Renal pelvis (tissue), 4 donors: ENCODE data around the gene DPH1. TPM values are rescaled to one million over a fixed set of nuclear protein-coding genes. Genes with fewer than 3 reads are reported as not detected.

Experiments
- DNase-seq: peaks from one replicate; pipeline ENCODE4 v3.0.0-alpha.2; 2013
- polyA plus RNA-seq, 3 donors: library from polyadenylated mRNA; unstranded; fragments of 120-200 nt; gene quantifications; one replicate each; pipeline ENCODE4 v1.2.1, GENCODE V29; 2013; ENCODE audit not compliant: insufficient read length in 3 of 3

Gene DPH1
- polyA plus RNA-seq, 3 donors, result 48.4 to 59.2 (median 57.4) TPM

DNA sequence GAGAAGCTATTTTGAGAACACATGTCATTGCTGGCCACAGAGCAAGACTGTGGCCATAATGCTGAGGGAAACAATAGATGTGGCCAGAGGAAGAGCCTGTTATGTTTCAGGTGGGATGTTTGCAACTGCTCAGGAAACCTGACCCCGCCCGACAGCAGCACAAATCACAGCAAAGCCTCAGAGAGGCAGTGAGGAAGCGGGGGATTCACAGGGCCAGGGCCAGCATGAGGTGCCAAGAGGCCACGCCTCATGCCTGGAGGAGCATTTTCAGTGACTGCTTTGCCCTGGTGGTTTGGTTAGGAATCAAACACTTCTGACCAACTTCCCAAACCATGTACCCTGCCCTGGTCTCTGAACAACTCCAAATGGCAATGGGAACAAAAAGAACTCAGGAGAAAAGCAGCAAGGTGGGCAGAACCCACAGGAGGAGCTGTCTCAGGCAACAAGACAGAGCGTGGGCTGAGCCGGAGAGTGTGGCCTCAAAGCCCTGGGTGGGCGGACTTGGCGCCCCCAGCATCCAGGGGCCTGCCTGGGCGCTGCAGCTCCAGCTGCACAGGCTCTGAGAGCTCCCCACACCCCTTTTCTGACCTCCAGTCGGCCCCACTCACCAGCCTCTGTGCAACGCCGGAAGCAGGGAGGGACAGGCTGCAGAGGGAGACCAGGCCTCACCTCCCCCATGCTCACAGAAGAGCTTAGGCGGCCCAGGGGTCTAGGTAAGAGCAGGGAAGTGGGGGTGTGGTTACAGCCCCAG is 45.6 kb downstream of the DPH1 start:
- no peak for DNase-seq

DNA sequence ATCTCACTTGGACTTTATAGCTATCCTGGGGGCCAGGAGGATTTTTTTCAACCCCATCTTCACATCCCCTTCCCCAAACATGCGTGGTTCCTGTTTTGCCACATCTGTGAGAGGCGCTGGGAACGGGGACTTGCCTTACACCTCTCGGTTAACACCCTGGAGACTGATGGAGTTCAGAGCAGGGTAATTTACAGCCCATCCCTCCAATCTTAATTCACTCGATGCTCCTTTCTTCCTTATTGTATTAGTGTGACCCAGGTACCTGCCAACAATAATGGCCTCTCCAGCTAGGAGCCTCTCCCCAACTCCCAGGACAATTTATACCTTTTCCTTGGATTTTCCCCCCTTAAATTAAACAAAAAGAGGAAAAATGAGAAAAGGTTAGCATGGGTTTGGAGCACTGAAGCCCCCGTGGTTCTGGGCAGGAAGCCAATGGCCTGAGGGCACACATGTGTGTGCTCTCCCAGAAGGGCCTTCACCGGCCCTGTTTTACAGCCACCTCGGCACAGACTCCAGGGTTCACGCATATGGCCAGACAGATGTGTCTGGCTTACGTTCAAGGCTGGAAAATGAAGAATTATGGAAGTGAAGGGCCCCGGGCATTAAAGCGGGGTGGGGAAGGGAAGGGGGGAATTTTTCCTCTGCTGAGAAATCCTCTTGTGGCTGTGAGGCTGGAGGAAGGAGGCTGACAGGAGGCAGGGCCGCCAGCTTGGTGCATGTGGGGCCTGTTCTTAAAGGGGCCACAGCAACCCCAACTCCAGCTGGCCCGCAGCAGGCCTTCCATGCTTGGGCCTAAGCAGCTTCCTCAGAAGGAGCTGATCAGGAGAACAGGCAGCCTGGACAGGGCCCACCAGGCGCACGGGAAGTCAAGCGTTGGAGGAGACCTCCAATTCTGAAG is 46.4 kb downstream of the DPH1 start:
- DNase-seq, result no peak

DNA sequence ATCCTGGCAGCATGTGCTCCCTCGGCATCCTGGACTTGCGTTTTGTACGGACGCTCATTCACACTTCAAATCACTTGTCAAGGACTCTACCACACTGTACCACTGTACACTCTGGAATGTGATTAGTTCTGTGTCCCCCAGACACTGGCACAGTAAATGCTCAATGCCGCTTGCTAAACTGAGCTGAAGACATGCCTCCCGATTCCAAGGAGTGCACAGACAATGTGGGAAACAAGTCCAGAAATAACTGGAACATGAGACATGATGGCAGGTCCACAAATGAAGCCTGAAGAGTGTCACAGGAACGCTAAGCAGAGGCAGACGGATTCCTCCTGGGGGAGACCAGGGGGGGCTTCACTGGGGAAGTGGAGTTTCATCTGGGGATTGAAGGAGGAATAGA is 47.1 kb downstream of the DPH1 start:
- DNase-seq, result no peak

DNA sequence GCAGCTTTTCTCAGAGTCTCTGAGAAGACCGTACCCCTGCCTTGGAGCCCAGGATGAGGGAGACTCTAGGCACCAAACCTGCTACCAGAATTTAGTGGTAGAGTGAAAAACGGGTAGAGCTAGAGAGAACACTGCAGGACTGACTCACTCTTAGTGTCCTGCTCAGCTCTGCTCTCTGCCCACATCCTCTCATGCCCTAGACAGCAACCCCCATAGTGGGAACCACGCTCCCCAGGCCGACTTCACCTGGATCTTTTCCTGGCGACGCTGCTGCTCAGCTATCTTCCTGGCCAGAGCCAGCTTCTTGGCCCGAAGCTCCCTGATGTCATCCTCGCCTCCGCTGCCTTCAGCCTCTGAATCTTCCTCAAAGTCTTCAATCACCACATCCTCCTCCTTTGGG is 51.6 kb downstream of the DPH1 start:
- no peak for DNase-seq

DNA sequence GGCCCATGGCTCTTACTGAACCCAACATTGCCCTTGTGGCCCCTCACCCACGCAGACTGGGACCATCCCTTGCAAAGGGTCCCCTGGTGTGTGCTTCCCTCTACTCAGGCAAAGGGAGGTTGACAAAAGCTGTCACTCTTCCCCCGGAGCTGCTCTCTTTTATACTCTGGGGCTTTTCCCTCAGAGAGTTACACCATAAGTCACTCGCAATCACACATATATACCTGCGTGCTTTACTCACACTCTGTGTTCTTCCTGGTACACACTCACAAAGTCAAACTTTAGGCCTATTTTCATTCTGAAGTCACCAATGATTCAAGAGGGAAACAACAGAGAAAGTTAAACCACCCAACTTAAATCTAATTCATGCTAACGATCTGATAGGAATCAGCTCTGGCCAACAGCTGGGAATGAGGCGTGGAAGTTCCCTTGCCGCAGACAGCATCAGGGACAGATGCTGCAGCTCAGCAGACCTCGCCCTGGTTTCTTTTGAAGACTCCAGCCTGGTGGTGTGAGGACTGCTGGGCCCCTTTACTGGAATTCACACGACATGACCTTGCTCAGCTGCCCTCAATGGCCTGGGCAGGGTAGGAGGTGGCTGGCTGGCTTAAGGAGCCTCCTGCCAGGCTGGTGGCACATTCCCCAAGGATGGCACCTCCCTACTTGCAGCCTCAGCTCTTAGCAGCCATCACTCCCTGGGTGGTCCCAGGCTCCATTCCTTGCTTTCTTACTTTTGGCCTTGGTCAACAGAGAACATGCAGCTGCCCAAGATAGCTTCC is 52.2 kb downstream of the DPH1 start:
- DNase-seq, result no peak

DNA sequence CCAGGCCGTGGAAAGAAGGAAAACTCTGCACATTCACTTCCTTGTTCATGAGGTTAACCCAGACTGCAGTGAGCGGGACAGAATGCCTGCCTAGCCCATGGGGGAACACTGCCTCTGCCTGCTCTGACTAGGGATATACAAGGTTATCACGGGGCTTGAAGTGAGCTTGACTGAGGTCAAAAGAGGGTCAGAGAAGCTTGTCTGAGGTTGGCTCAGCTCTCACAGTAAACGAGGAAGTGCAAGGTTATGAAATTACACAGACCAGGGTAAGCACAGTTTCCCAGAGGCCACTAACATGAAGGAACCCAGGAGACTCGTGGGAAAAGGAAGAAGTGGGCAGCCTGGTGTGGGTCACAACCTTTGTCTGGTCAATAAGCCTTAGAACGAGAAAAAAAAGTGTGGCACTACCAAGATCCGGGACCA is 53.7 kb downstream of the DPH1 start:
- no peak for DNase-seq

DNA sequence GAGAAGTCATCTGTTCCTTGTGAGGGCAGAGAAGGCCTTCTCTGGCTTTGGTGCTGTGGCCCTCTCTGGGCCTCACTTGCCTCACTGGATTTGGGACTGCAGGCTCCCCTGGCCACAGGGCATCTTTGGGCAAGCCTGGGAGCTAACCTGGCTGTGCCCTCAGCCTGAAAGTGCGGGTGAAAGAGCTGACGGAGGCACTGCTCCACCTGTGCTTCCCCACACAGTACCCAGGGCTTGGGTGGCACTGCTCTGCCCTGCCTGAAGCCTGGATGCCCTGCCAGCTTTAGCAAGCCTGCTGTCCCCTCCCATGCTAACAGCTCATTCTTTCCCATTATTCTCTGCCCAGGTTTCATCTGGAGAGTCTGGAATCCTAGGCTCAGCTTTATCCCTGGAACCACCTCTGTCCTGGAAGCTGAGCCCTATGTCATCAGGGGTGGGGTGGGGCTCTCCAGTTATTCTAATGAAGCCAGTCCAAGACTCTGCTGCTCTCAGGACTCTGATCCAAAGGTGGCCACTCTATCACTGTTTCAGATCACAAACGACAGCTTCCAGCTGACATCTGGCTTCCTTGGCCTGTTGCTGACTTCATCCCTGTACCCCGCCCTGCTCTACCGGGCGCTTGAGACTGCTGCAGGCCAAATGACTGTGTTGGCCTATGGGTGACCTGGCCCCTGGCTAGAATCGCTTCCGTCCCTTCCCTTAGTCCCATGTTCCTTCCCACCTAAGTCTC is 54.2 kb downstream of the DPH1 start:
- DNase-seq, result no peak

DNA sequence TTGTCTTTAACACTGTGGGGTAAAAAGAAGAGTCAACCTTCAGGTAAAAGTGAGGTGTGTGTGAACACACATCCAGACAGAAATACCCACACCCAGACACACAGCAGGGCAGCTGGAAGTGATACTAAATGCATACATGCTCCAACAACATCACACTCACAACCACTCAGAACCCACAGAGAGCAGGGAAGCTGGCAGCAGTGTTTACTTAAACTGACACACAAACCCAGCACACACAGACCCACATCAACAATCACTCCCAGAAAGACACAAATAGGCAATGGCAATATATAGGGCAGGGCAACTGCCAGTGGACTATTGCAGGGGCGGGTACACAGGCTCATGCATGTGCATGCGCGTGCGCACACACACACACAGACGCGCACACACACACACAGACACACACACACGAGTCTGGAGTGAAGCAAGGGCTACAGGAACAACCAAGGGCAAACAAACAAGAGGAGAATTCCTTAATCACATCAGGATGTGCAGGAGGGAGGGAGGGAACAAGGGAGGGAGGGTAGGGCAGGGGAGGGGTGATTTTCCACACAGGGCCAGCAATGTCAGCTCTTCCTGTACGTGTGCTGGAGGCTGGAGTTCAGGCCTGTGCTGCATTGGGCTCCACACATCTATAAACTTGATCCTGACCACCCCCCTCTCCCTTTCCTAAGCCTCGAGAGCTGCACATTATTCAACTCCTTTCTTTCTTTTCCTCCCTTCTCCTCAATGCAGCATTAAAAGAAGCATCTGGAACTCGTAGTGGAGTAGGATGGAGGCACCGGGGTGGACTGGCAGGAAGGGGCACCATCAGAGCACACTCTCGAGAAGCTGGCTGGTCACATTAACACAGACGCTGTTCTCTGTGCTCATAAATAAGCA is 55.1 kb downstream of the DPH1 start:
- DNase-seq, result peak; percentile 75

DNA sequence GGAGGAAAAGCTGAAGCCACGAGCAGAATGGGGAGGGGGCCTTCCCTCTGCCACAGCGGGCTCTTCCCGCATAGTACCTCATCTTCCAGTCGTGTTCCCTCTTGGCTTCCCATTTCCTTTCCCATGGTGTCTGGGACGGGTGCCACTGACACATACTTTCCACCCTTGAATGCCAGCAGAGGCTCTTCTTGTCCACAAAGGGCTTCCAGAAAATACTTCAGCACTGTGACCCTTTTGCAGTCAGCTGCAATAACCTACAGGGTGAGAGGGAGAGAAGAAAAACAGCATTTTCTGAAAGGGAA is 55.6 kb downstream of the DPH1 start:
- no peak for DNase-seq

DNA sequence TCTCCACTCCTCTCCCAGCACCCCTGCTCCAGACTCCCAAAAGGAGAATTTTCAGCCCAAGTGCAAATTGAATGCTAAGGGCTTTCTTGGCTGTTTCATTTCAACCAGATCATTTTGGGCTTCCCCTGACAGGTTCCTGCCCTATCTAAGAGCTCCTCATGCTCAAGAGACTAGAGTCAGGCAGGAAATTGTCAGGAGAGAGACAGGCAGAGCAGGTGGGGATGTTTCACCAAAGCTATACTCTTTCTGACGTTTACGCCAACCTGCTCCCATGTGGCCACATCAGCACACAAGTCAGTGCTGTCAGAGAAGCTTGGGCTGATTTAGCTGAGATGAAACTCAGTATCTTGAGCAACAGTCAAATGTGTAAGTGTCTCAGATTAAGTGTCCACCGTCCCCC is 56.4 kb downstream of the DPH1 start:
- no peak for DNase-seq

DNA sequence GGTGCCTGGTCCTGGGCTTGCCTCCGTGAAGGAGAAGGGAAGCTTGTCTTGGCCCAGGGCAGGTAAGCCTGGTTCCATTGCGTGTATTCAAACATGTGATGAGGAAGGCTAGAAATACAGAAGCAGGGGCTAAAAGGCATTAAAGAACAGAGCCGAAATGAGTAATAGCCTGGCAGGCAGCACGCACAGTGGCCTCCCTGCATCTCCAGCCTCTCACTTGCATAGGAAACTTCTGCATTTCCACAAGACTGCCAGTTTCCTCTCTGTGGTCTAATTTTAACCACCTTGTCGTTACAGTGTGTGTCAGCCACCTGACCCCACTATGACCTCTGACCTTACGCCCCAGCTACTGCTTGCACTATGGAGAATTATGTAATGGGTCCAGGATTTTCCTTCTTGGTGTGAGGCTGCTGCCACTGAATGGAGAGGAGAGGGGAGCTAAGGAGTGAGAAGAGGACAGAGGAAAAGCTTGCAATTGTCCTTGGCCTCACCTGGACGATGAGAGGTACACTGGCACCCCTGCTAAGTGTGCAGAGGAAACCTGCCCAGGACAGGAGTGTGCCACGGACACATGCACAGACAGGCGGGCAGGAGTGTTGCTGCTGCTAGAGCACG is 57.8 kb downstream of the DPH1 start:
- no peak for DNase-seq

DNA sequence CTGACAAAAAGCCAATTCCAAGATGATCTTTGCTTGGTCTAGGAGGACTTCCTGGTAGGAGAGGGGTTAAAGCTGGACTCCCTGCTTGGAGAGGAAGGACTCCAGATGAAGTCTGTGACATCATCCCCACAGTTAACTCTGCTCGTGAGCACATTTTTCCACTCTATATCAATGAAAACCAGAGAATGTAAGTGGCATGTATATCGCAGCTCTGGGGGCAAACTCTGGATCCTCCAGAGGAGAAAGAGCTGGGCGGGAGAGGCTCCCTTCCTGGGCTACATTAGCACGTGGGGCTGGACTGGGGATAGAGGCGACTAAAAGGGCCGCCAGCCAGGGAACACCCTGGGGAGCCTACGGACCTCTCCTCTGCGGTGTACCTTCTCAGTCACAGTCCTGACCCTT is 59.1 kb downstream of the DPH1 start:
- DNase-seq, result no peak

DNA sequence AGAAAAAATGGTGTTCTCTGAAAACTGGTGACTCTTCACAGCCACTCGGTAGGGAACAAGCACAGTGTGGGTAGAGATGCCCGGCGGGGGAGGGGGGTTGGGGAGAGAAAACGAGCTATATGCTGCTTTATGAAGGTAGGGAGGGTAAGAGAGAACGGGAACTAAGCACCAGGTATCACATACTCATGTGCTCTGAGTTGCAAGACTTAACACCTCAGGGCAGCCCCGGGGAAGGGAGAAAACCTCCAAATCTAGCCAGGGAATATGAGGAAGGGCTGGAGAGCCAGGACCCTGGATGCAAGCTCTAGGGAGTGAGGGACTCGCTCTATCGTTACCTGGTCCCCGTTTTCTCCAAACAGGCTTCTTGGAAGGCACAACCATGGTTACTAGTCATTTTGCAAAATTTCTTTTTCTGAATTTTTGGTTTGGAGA is 60.3 kb downstream of the DPH1 start:
- DNase-seq, result no peak

DNA sequence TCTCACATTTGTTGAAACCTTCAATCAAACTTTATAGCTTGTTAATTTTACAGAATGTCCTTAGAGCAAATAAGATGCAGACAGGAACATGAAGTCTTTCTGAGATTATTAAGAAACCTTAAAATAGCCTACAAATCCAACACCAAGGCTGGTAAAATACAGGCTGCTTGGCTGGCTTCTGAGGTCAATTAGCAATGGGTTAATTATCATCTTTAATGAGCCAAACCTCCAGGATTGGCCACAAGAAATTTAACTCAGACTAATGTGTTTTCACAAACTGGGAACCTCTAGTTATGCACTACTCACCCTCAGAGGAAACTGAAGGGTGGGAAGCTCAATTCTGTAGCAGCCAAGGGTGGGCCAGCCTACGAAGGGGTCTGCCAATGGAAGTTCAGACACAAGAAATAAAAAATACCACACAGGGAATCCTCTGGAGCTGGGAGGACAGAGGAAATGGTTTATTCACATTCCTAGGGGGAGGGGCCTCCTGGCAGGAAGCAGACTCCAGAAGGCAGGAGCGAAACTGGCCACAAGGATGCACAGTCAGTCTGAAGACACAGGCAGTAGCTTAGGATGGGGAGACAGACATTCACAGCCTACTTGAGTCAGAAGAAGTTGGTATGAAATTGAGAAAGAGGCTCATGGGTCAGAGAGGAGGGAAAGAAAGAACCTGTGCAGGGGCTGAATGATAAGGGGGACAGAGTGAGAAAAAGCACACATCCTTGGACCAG is 61.0 kb downstream of the DPH1 start:
- DNase-seq, result no peak

DNA sequence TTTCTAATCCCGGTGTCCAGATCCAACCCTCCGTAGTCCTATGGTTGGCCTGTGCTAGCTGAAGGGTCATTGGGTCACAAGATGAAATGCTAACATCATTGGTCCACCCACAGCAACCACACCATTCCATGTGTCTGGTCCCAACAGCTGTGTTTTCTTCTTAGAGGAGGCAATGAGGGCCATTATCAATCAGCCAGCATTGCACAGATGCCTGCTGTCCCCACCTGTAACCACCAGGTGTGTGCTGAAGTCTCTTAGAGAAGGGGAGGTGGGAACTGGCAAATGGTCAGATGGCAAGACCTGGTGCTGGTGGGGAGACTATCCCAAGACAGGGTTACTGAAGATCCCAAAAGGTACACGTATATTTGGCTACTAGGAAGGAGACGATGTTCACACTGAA is 62.3 kb downstream of the DPH1 start:
- no peak for DNase-seq

DNA sequence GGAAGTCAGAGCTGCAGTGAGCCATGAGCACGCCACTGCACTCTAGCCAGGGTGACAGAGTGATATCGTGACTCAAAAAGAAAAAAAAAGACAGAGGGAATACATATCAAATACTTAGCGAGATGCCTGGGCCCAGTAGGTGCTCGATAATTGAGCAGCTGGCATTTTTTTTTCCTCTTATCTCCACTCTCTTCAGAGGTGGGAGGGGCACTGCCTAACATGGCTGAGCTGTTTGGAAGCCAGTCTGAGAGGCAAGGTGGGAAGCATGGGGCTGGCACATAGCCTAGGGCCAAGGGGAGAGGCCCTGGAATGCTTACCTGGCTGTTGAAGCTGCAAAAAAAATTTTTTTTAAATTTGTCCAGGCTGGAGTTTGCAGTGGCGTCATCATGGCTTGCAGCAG is 63.4 kb downstream of the DPH1 start:
- DNase-seq, result no peak
